ENCODE data around the gene TPSD1.

The TPSD1 gene

DNA sequence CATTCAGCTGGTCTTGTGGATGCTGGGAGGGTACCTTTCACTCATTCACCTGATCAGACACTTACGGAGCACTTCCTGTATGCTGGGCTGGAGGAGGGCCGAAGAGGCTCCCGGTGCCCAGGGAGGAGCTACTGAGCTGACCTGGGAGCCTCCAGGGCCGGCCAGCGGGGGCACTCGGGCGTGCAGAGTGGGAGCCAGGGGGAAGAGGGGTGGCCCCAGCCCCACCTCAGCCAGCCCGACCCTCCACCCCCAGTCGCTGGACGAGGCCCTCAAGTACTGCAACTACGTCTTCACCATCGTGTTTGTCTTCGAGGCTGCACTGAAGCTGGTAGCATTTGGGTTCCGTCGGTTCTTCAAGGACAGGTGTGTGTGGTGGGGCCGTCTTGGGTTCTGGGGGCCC, 41.1 kb upstream of the TPSD1 start:
- Histone ChIP-seq H3K79me2 (ENCODE audit: control insufficient read depth, low read length) (no peaks in the 10 kb centered on the region), H3K4me2 (ENCODE audit: low read length) (no peak overlapping the region), H3K36me3 (ENCODE audit: control insufficient read depth, low read length) (no peaks in the 10 kb centered on the region), H3K27me3 (ENCODE audit: control insufficient read depth, low read length) (no peaks in the 10 kb centered on the region), H3F3A (ENCODE audit: control insufficient read depth, insufficient read depth) (no peaks in the 10 kb centered on the region), H3K9me3 (ENCODE audit: control insufficient read depth, insufficient read depth, low read length) (no peaks in the 10 kb centered on the region), H4K20me1 (ENCODE audit: control insufficient read depth, insufficient read depth, low read depth, low read length) (no peaks in the 10 kb centered on the region), H3K4me1 (ENCODE audit: control insufficient read depth, low read length) (no peaks in the 10 kb centered on the region), H3K27ac (ENCODE audit: low read depth, low read length) (no peak overlapping the region), H3K9me2 (replicated peaks; ENCODE audit: control insufficient read depth, low read length) (no peaks in the 10 kb centered on the region), H3K4me3 (ENCODE audit: low read length) (no peak overlapping the region)
- no peak for TF ChIP-seq EZH2phosphoT487 (IDR thresholded peaks at IDR 0.05; ENCODE audit: borderline replicate concordance, low read length)
- TF ChIP-seq, protein P1, sequence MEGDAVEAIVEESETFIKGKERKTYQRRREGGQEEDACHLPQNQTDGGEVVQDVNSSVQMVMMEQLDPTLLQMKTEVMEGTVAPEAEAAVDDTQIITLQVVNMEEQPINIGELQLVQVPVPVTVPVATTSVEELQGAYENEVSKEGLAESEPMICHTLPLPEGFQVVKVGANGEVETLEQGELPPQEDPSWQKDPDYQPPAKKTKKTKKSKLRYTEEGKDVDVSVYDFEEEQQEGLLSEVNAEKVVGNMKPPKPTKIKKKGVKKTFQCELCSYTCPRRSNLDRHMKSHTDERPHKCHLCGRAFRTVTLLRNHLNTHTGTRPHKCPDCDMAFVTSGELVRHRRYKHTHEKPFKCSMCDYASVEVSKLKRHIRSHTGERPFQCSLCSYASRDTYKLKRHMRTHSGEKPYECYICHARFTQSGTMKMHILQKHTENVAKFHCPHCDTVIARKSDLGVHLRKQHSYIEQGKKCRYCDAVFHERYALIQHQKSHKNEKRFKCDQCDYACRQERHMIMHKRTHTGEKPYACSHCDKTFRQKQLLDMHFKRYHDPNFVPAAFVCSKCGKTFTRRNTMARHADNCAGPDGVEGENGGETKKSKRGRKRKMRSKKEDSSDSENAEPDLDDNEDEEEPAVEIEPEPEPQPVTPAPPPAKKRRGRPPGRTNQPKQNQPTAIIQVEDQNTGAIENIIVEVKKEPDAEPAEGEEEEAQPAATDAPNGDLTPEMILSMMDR (IDR thresholded peaks at IDR 0.05; ENCODE audit: low read depth, low read length, poor library complexity, severe bottlenecking): no peak

- no peak overlapping the region for H3K4me3 ChIP-seq (ENCODE audit: low read length)
- no peaks in the 10 kb centered on the region for H3K9me3 ChIP-seq (ENCODE audit: control insufficient read depth, insufficient read depth, low read length)
- no peaks in the 10 kb centered on the region for H3K36me3 ChIP-seq (ENCODE audit: control insufficient read depth, low read length)
- no peak overlapping the region for H3K27ac ChIP-seq (ENCODE audit: low read depth, low read length)
- H3K4me1 ChIP-seq (ENCODE audit: control insufficient read depth, low read length): no peaks in the 10 kb centered on the region
- no peaks in the 10 kb centered on the region for H3K27me3 ChIP-seq (ENCODE audit: control insufficient read depth, low read length)
- H3F3A ChIP-seq (ENCODE audit: control insufficient read depth, insufficient read depth): no peaks in the 10 kb centered on the region
- no peaks in the 10 kb centered on the region for H3K79me2 ChIP-seq (ENCODE audit: control insufficient read depth, low read length)
- TF ChIP-seq, protein P1 (IDR thresholded peaks at IDR 0.05; ENCODE audit: low read depth, low read length, poor library complexity, severe bottlenecking): no peak
- TF ChIP-seq EZH2phosphoT487 (IDR thresholded peaks at IDR 0.05; ENCODE audit: borderline replicate concordance, low read length): no peak
- H3K9me2 ChIP-seq (replicated peaks; ENCODE audit: control insufficient read depth, low read length): no peaks in the 10 kb centered on the region
- H3K4me2 ChIP-seq (ENCODE audit: low read length): no peak overlapping the region
- H4K20me1 ChIP-seq (ENCODE audit: control insufficient read depth, insufficient read depth, low read depth, low read length): no peaks in the 10 kb centered on the region
Observed at GRCh38 chr16:1215574-1216295, 40.1 kb upstream of the TPSD1 start.

DNA sequence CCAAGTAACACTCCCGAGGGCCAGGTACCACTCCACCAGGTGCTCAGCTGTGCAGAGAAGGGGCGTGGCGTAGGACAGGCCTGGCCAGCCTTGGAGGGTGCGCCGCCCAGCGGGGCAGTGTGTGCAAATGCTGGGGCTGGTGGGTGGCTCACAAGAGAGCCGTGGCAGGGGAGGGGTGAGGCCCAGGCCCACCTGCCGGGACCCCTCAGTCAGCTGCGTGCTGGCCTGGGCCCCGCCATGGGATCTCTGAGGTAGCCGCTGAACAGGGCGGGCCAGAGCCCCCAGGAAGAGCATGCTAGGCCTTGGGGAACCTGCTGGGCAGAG, 39.6 kb upstream of the TPSD1 start:
- H3K4me1 ChIP-seq (ENCODE audit: control insufficient read depth, low read length): no peaks in the 10 kb centered on the region
- no peaks in the 10 kb centered on the region for H3K79me2 ChIP-seq (ENCODE audit: control insufficient read depth, low read length)
- H3K9me2 ChIP-seq (replicated peaks; ENCODE audit: control insufficient read depth, low read length): no peaks in the 10 kb centered on the region
- H3K4me3 ChIP-seq (ENCODE audit: low read length): no peak overlapping the region
- H3F3A ChIP-seq (ENCODE audit: control insufficient read depth, insufficient read depth): no peaks in the 10 kb centered on the region
- TF ChIP-seq, protein P1 (IDR thresholded peaks at IDR 0.05; ENCODE audit: low read depth, low read length, poor library complexity, severe bottlenecking): no peak
- no peak for TF ChIP-seq EZH2phosphoT487 (IDR thresholded peaks at IDR 0.05; ENCODE audit: borderline replicate concordance, low read length)
- no peak overlapping the region for H3K27ac ChIP-seq (ENCODE audit: low read depth, low read length)
- no peaks in the 10 kb centered on the region for H3K36me3 ChIP-seq (ENCODE audit: control insufficient read depth, low read length)
- H3K4me2 ChIP-seq (ENCODE audit: low read length): no peak overlapping the region
- H4K20me1 ChIP-seq (ENCODE audit: control insufficient read depth, insufficient read depth, low read depth, low read length): no peaks in the 10 kb centered on the region
- H3K9me3 ChIP-seq (ENCODE audit: control insufficient read depth, insufficient read depth, low read length): no peaks in the 10 kb centered on the region
- H3K27me3 ChIP-seq (ENCODE audit: control insufficient read depth, low read length): no peaks in the 10 kb centered on the region

All from DOHH2 (cell line).